ENCODE results near the gene EMP3. TPM values are rescaled to one million over a fixed set of nuclear protein-coding genes. Genes with fewer than 3 reads are reported as not detected.
A peak's percentile ranks its signal among the peaks of the same experiment; 100 is the strongest.

The EMP3 gene
- total and polyA plus RNA-seq, 2 experiments from 2014 or later = 6.0 to 25.1 TPM

DNA sequence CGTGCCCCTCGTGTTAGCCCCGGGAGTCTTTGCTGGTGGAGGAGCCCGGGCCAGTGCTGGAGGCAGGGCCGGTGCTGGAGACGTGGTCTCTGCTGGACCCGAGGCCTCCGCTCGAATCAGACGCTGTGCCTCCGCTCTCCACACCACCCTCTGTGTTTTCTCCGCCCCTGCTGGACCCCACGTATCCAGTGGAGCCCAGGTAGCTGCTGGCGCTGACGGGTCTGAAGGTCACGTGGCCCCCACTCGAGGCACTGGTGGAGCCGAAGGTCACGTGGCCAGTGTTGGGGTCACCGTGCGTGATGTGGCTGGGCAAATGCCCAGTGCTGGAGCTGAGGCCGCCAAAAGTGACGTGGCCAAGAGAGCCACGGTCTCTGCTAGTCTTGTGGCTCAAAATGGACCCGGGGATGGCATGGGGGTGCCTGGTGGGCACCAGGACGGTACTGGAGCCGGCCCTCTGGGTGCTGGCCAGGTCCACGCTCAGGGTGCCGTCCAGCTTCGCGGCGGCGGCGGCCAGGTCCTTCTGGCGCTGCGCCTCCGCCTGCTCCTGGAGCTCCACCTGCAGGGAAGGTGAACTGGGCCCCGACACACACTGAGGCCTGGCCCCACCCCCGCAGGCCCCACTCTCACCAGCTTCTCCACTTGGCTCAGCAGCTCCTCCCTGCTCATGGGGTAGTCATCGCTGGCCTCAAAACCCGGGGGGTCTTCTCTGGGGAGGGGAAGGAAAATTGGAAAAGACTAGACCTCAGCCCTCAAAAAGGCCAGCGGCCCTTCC lies 28.2 kb upstream of the EMP3 start:
- H3K27ac ChIP-seq (ENCODE audit: low read depth) = no peak overlapping the region
- TF ChIP-seq, protein P1, sequence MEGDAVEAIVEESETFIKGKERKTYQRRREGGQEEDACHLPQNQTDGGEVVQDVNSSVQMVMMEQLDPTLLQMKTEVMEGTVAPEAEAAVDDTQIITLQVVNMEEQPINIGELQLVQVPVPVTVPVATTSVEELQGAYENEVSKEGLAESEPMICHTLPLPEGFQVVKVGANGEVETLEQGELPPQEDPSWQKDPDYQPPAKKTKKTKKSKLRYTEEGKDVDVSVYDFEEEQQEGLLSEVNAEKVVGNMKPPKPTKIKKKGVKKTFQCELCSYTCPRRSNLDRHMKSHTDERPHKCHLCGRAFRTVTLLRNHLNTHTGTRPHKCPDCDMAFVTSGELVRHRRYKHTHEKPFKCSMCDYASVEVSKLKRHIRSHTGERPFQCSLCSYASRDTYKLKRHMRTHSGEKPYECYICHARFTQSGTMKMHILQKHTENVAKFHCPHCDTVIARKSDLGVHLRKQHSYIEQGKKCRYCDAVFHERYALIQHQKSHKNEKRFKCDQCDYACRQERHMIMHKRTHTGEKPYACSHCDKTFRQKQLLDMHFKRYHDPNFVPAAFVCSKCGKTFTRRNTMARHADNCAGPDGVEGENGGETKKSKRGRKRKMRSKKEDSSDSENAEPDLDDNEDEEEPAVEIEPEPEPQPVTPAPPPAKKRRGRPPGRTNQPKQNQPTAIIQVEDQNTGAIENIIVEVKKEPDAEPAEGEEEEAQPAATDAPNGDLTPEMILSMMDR (conservative IDR thresholded peaks at IDR 0.05; ENCODE audit: low read depth in 2 of 2) = peak in 1 of 2 experiments; percentile 50; a peak in 2 of 4 replicates
- TF ChIP-seq ZNF331 (CRISPR knock-in tag; IDR thresholded peaks at IDR 0.05; ENCODE audit: low read depth) = no peak
- H3K36me3 ChIP-seq (ENCODE audit: insufficient read depth) = no peaks in the 10 kb centered on the region
- peaks cover 10% of the 10 kb centered on the region; the same call in 1 of the 2 replicates for H3K4me1 ChIP-seq (ENCODE audit: insufficient read depth)
- no peaks in the 10 kb centered on the region for H3K9me3 Mint-ChIP-seq
- no peak overlapping the region for H3K4me3 ChIP-seq
- no peaks in the 10 kb centered on the region for H3K79me2 ChIP-seq (replicated peaks; ENCODE audit: insufficient read depth)
- DNase-seq (ENCODE audit: low spot score) = peak; percentile 55
- no peaks in the 10 kb centered on the region for H3K27me3 ChIP-seq (ENCODE audit: insufficient read depth)
- 0 out of 2 replicates have a peak, but pooled peaks cover 3% of the 10 kb centered on the region for H3K9me2 ChIP-seq (ENCODE audit: insufficient read depth)
- no peak overlapping the region for H3K4me3 Mint-ChIP-seq
- H3F3A ChIP-seq (replicated peaks; ENCODE audit: low read depth) = peaks cover 9% of the 10 kb centered on the region; the same call in 1 of the 2 replicates
- no peak overlapping the region for H3K4me2 ChIP-seq
- peak overlapping the region; percentile 81 for H2AFZ ChIP-seq
- peaks cover 12% of the 10 kb centered on the region for H3K4me1 Mint-ChIP-seq
- no peak overlapping the region for H3K27ac Mint-ChIP-seq
- no peaks in the 10 kb centered on the region for H3K36me3 Mint-ChIP-seq (ENCODE audit: low read depth)
- H4K20me1 ChIP-seq (replicated peaks; ENCODE audit: insufficient read depth) = no peaks in the 10 kb centered on the region
- H3K27me3 Mint-ChIP-seq (ENCODE audit: insufficient read depth, low read depth, poor library complexity) = peaks cover 15% of the 10 kb centered on the region
- peak; percentile 86 for ATAC-seq

DNA sequence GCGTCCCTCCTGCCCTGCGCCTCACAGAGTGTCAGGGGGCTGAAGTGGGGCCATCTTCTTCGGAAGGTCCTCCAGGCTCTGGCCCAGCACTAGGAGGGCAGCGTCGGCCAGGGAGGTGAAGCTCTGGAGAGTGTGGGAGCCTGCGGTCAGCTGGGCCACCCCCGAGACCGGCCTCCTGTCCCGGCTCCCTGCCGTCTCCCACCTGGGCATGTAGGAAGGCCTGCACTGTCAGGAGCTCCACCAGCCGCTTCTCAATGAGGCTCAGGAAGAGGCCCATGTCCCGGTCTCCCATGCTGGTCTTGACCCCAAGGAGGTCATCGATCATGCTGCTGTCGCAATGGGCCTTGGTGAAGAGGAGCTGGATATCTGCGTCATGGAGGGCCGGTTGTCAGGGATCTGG lies 27.4 kb upstream of the EMP3 start:
- H3K79me2 ChIP-seq (replicated peaks; ENCODE audit: insufficient read depth) = no peaks in the 10 kb centered on the region
- peaks cover 12% of the 10 kb centered on the region for H3K4me1 Mint-ChIP-seq
- H3K9me3 Mint-ChIP-seq = no peaks in the 10 kb centered on the region
- no peaks in the 10 kb centered on the region for H3K36me3 ChIP-seq (ENCODE audit: insufficient read depth)
- no peaks in the 10 kb centered on the region for H3K27me3 ChIP-seq (ENCODE audit: insufficient read depth)
- peaks cover 7% of the 10 kb centered on the region; the same call in 1 of the 2 replicates for H3K4me1 ChIP-seq (ENCODE audit: insufficient read depth)
- no peaks in the 10 kb centered on the region for H4K20me1 ChIP-seq (replicated peaks; ENCODE audit: insufficient read depth)
- H3K9me2 ChIP-seq (ENCODE audit: insufficient read depth) = 0 out of 2 replicates have a peak, but pooled peaks cover 3% of the 10 kb centered on the region
- H2AFZ ChIP-seq = peak overlapping the region; percentile 81; the same call in 1 of the 2 replicates
- H3F3A ChIP-seq (replicated peaks; ENCODE audit: low read depth) = peaks cover 5% of the 10 kb centered on the region; the same call in 1 of the 2 replicates
- no peak overlapping the region for H3K4me2 ChIP-seq
- H3K27ac ChIP-seq (ENCODE audit: low read depth) = no peak overlapping the region
- no peaks in the 10 kb centered on the region for H3K36me3 Mint-ChIP-seq (ENCODE audit: low read depth)
- ATAC-seq (no peak), DNase-seq (ENCODE audit: low spot score) (no peak)
- H3K27ac Mint-ChIP-seq = no peak overlapping the region
- peaks cover 13% of the 10 kb centered on the region for H3K27me3 Mint-ChIP-seq (ENCODE audit: insufficient read depth, low read depth, poor library complexity)
- H3K4me3 ChIP-seq = no peak overlapping the region
- no peak overlapping the region for H3K4me3 Mint-ChIP-seq
- TF ChIP-seq, protein P1 (conservative IDR thresholded peaks at IDR 0.05; ENCODE audit: low read depth in 2 of 2) = no peak
- TF ChIP-seq POLR2AphosphoS5 (IDR thresholded peaks at IDR 0.05; ENCODE audit: low read depth) = no peak
- TF ChIP-seq STAT1 (IDR thresholded peaks at IDR 0.05; ENCODE audit: unreplicated experiment) = no peak
- no peak for TF ChIP-seq JUNB (IDR thresholded peaks at IDR 0.05; ENCODE audit: unreplicated experiment)
- no peak for TF ChIP-seq ZNF114 (CRISPR knock-in tag; IDR thresholded peaks at IDR 0.05)
- no peak for TF ChIP-seq ZNF331 (CRISPR knock-in tag; IDR thresholded peaks at IDR 0.05; ENCODE audit: low read depth)
- TF ChIP-seq NANOG (IDR thresholded peaks at IDR 0.05; ENCODE audit: borderline replicate concordance) = no peak
- TF ChIP-seq, protein P2, sequence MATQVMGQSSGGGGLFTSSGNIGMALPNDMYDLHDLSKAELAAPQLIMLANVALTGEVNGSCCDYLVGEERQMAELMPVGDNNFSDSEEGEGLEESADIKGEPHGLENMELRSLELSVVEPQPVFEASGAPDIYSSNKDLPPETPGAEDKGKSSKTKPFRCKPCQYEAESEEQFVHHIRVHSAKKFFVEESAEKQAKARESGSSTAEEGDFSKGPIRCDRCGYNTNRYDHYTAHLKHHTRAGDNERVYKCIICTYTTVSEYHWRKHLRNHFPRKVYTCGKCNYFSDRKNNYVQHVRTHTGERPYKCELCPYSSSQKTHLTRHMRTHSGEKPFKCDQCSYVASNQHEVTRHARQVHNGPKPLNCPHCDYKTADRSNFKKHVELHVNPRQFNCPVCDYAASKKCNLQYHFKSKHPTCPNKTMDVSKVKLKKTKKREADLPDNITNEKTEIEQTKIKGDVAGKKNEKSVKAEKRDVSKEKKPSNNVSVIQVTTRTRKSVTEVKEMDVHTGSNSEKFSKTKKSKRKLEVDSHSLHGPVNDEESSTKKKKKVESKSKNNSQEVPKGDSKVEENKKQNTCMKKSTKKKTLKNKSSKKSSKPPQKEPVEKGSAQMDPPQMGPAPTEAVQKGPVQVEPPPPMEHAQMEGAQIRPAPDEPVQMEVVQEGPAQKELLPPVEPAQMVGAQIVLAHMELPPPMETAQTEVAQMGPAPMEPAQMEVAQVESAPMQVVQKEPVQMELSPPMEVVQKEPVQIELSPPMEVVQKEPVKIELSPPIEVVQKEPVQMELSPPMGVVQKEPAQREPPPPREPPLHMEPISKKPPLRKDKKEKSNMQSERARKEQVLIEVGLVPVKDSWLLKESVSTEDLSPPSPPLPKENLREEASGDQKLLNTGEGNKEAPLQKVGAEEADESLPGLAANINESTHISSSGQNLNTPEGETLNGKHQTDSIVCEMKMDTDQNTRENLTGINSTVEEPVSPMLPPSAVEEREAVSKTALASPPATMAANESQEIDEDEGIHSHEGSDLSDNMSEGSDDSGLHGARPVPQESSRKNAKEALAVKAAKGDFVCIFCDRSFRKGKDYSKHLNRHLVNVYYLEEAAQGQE (IDR thresholded peaks at IDR 0.05; ENCODE audit: unreplicated experiment) = no peak

All from GM23338 (cell line).